PC-9 (cell line): Measurements from ENCODE around the gene FAM118A. TPM values are rescaled to one million over a fixed set of nuclear protein-coding genes. Genes with fewer than 3 reads are reported as not detected.

ENCODE experiments used
- BruUV-seq: library from RNA; stranded (reverse); fragments of 400-500 nt; replicated peaks from 2 replicates; lab custom pipeline; 2021; lab: Mats Ljungman, UMichigan
- CTCF ChIA-PET: fragments of 300-600 bp; sonication (Branson Sonifier 250); formaldehyde crosslinking; loops from one replicate; lab custom pipeline; 2022; ENCODE audit warnings: antibody characterized with exemption; lab: Charles Lee
- POLR2A ChIA-PET: fragments of 300-600 bp; sonication (Branson Sonifier 250); formaldehyde crosslinking; loops from one replicate; lab custom pipeline; 2022; ENCODE audit warnings: antibody characterized with exemption; ENCODE audit not compliant: unreplicated experiment; lab: Charles Lee
- DNase-seq, 2 experiments: peaks; one replicate each; pipeline versions ENCODE4 v3.0.0 to v3.0.0-alpha.2; 2015 to 2022; ENCODE audit warnings: mixed read lengths in 1 of 2
- H2AFZ ChIP-seq: fragments of 200-600 bp; sonication (generic); 2 replicates; pipeline ENCODE4 v1.8.1; 2017; ENCODE audit warnings: antibody characterized with exemption
- H3F3A ChIP-seq: fragments of 200-600 bp; sonication (generic); 2 replicates; pipeline ENCODE4 v1.8.1; 2017; ENCODE audit warnings: antibody characterized with exemption, mild to moderate bottlenecking, low read depth; ENCODE audit not compliant: insufficient read depth
- H3K27ac ChIP-seq: fragments of 200-600 bp; sonication (generic); 2 replicates; pipeline ENCODE4 v1.6.1; 2016; ENCODE audit warnings: mixed run types
- H3K27me3 ChIP-seq: fragments of 200-600 bp; sonication (generic); 2 replicates; pipeline ENCODE4 v1.6.1; 2016; ENCODE audit warnings: low read depth, mixed run types; ENCODE audit not compliant: insufficient read depth
- H3K36me3 ChIP-seq: fragments of 200-600 bp; sonication (generic); 2 replicates; pipeline ENCODE4 v1.6.1; 2016; ENCODE audit warnings: low read depth, mixed run types
- H3K4me1 ChIP-seq: fragments of 200-600 bp; sonication (generic); replicated peaks from 2 replicates; pipeline ENCODE4 v1.6.1; 2016; ENCODE audit warnings: mixed run types; ENCODE audit not compliant: insufficient read depth
- H3K4me2 ChIP-seq: fragments of 200-600 bp; sonication (generic); 2 replicates; pipeline ENCODE4 v1.6.1; 2017; ENCODE audit warnings: mixed run types
- H3K4me3 ChIP-seq: fragments of 200-600 bp; sonication (generic); 2 replicates; pipeline ENCODE4 v1.6.1; 2016; ENCODE audit warnings: mixed run types
- H3K79me2 ChIP-seq: fragments of 200-600 bp; sonication (generic); 2 replicates; pipeline ENCODE4 v1.6.1; 2017; ENCODE audit warnings: low read depth, mixed run types
- H3K9me2 ChIP-seq: fragments of 200-600 bp; sonication (generic); 2 replicates; pipeline ENCODE4 v1.8.1; 2017; ENCODE audit warnings: mild to moderate bottlenecking; ENCODE audit not compliant: insufficient read depth
- H3K9me3 ChIP-seq: fragments of 200-600 bp; sonication (generic); 2 replicates; pipeline ENCODE4 v1.8.1; 2016; ENCODE audit warnings: low read depth; ENCODE audit not compliant: insufficient read depth
- H4K20me1 ChIP-seq: fragments of 200-600 bp; sonication (generic); 2 replicates; pipeline ENCODE4 v1.8.1; 2017; ENCODE audit not compliant: insufficient read depth
- CTCF ChIP-seq: fragments of 200-600 bp; sonication (generic); conservative IDR thresholded peaks from 2 replicates; pipeline ENCODE4 v1.6.1; 2017; ENCODE audit warnings: mixed run types, antibody characterized with exemption, mild to moderate bottlenecking, moderate library complexity
- EZH2 ChIP-seq: fragments of 200-600 bp; sonication (generic); IDR thresholded peaks from 2 replicates; pipeline ENCODE4 v1.8.0; 2017; ENCODE audit warnings: antibody characterized with exemption, low read depth
- intact Hi-C: fragments of 100-400 bp; cut with micrococcal nuclease; formaldehyde crosslinking; loops from one replicate; pipeline ENCODE4 v1.10.0; 2022; ENCODE audit not compliant: unreplicated experiment
- total RNA-seq: library from RNA; stranded (reverse); gene quantifications from 2 replicates; pipeline ENCODE4 v1.2.3, GENCODE V29; 2021

The FAM118A gene
- total RNA-seq, 1 experiment from 2014 or later: 24.4 TPM

- Histone ChIP-seq H3F3A (peaks cover 13% of the 10 kb centered on the region), H3K27me3 (peaks cover 6% of the 10 kb centered on the region; the same call in 1 of the 2 replicates), H3K9me3 (no peaks in the 10 kb centered on the region), H2AFZ (peak within 1 kb of the TSS; percentile 69; the same call in 1 of the 2 replicates), H3K4me3 (peak within 1 kb of the TSS; percentile 59; the same call in 1 of the 2 replicates), H3K4me1 (peaks cover 28% of the 10 kb centered on the region), H4K20me1 (no peaks in the 10 kb centered on the region), H3K27ac (no peak within 1 kb of the TSS), H3K36me3 (no peaks in the 10 kb centered on the region), H3K9me2 (no peaks in the 10 kb centered on the region), H3K4me2 (peak within 1 kb of the TSS; percentile 90), H3K79me2 (no peaks in the 10 kb centered on the region)
- TF ChIP-seq CTCF: no peak
- BruUV-seq: no TSS peak
- intact Hi-C loops: loop anchor here (5.0 kb wide), 1 partner anchor 148 kb away; no protein-coding TSS in a partner anchor
- POLR2A ChIA-PET: interaction anchor here (0.6 kb wide), 1 partner anchor 104 kb away, joined by 8 read pairs; no protein-coding TSS in a partner anchor
- peak; percentile 71 to 90 for DNase-seq
- CTCF ChIA-PET: no interaction called here
Measured at GRCh38 chr22:45284705-45285262, 24.9 kb upstream of the FAM118A start, which contains the start of gene UPK3A. TSS of gene UPK3A (plus strand) at chr22:45284949. CDS start at chr22:45285014, 65 bp downstream.

GRCh38 chr22:45285263-45286058 lies 24.3 kb upstream of the FAM118A start:
- Histone ChIP-seq H3K4me1 (peaks cover 21% of the 10 kb centered on the region), H3K4me3 (peak overlapping the region; percentile 59; the same call in 1 of the 2 replicates), H3K9me3 (no peaks in the 10 kb centered on the region), H3K27ac (no peak overlapping the region), H3K27me3 (peaks cover 6% of the 10 kb centered on the region; the same call in 1 of the 2 replicates), H3K79me2 (no peaks in the 10 kb centered on the region), H3F3A (peaks cover 6% of the 10 kb centered on the region), H3K36me3 (no peaks in the 10 kb centered on the region), H2AFZ (no peak overlapping the region), H4K20me1 (no peaks in the 10 kb centered on the region), H3K4me2 (peak overlapping the region; percentile 90), H3K9me2 (no peaks in the 10 kb centered on the region)
- DNase-seq: no peak
- ChIA-PET CTCF (no interaction called here), POLR2A (no interaction called here)
- intact Hi-C loops: no loop called here
- TF ChIP-seq EZH2 (no peak), CTCF (no peak)
- BruUV-seq: no TSS peak

- peaks cover 11% of the 10 kb centered on the region for H3K4me1 ChIP-seq
Measured at GRCh38 chr22:45286854-45287551, 22.7 kb upstream of the FAM118A start.

More at GRCh38 chr22:45286854-45287551, 22.7 kb upstream of the FAM118A start:
- H3K9me2 ChIP-seq: no peaks in the 10 kb centered on the region
- no peak for DNase-seq
- no peaks in the 10 kb centered on the region for H4K20me1 ChIP-seq
- H3K4me2 ChIP-seq: no peak overlapping the region
- ChIA-PET CTCF (no interaction called here), POLR2A (no interaction called here)
- BruUV-seq: no TSS peak
- H3K4me3 ChIP-seq: no peak overlapping the region
- H3K27me3 ChIP-seq: peaks cover 6% of the 10 kb centered on the region; the same call in 1 of the 2 replicates
- no peak overlapping the region for H2AFZ ChIP-seq
- intact Hi-C loops: no loop called here
- no peaks in the 10 kb centered on the region; the same call in 1 of the 2 replicates for H3F3A ChIP-seq
- H3K9me3 ChIP-seq: no peaks in the 10 kb centered on the region
- H3K27ac ChIP-seq: no peak overlapping the region
- TF ChIP-seq CTCF (no peak), EZH2 (no peak)
- H3K79me2 ChIP-seq: no peaks in the 10 kb centered on the region
- H3K36me3 ChIP-seq: no peaks in the 10 kb centered on the region
